GM12892 (cell line): ENCODE measurements around the gene PLCD3.
A peak's percentile ranks its signal among the peaks of the same experiment; 100 is the strongest.

Experiments used
- DNase-seq: peaks from one replicate; pipeline ENCODE4 v3.0.0; 2011; ENCODE audit not compliant: insufficient read length
- FAIRE-seq: peaks from 2 replicates; lab custom pipeline; 2011; peaks lifted over from hg19 to GRCh38; lab: Jason Lieb, UNC
- POLR2A ChIP-seq: IDR thresholded peaks from 2 replicates; pipeline ENCODE4 v1.6.1; 2011; ENCODE audit warnings: low read depth, low read length, control low read depth
- POLR2AphosphoS5 ChIP-seq: IDR thresholded peaks from 2 replicates; pipeline ENCODE4 v1.6.1; 2011; ENCODE audit warnings: low read depth, low read length, control low read depth
- TAF1 ChIP-seq: IDR thresholded peaks from 2 replicates; pipeline ENCODE4 v1.6.1; 2011; ENCODE audit warnings: low read depth, mild to moderate bottlenecking, control low read depth, low read length, borderline replicate concordance

The PLCD3 gene

DNA sequence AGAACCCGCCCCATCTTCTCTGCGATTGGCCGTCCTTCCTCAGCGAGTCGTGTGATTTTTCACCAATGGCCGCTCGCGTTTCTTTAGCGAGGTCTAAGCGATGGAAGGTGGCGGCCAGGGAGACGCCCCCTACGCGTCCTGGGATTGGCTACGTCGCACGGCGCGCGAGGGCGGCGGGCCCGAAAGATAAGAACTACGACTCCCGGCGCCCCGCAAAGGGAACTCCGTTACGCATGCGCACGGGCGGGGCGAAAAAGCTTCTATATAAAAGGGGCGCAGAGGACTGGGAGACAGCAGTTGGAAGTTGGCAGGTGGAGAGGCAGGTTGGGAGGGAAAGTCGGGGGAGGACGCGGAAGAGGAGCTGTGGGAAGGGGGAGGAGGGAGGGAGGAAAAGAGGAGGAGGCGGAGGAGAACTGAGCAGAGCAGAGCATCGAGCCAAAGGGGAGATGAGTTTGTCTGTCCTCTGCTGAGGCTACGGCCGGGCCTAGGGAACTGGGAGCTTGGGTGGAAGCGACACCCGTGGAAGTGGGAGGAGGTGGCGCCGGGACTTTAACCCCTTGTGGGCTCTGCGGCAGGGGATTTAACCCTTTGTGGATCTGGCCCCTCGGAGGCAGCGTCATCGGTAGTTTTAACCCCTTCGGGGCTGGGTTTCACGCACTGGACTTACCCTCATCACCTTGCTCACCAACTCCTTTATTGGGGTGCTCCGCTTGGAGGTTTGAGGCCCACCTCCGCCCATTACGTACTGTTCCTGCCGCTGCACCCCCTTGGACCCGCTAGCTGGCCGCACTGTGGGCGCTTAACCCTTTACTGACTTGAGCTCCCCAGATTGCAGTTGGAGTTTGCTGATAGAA lies 16.1 kb upstream of the PLCD3 start, which contains the start of gene HEXIM1:
Gene HEXIM1 (plus strand): TSS at position 293 of the 854 bp plus-strand sequence. CDS start 716 bp downstream, outside the sequence.
- DNase-seq: peak; percentile 93
- peak; percentile 93 for FAIRE-seq
- peak; percentile 100 for TF ChIP-seq POLR2A
- TF ChIP-seq TAF1: peak; percentile 98
- TF ChIP-seq POLR2AphosphoS5: peak; percentile 100

DNA sequence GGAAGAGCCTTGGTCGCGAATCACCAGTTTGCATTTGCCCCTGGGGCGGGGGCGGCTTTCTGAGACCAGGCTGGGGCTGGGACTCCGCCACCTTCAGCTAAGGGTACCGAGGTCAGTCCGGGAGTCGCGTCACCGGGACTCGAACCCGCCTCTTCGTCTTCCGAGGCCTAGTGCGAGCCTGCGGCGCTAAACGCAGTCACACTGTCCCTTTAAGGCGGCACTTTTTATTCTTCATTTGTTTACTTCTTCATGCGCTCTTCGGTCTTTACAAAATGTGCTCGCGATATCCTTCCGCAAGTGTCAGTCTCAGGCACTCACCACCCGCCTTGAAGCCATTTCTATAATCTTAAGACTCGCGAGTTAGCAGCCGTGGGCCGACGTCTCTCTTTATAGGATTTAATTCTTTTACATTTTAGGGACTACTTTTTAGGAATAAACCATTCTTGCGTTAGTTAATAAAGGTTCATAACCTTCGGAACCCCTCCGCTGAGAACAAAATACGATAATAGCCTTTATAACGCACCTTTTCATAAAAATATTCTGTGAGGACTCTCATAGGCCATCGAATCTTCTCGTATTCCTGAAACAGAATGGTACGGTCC lies 15.4 kb upstream of the PLCD3 start:
- FAIRE-seq (peak; percentile 65), DNase-seq (peak; percentile 68)
- no peak for TF ChIP-seq POLR2A
- peak; percentile 67 for TF ChIP-seq TAF1
- TF ChIP-seq POLR2AphosphoS5: no peak

DNA sequence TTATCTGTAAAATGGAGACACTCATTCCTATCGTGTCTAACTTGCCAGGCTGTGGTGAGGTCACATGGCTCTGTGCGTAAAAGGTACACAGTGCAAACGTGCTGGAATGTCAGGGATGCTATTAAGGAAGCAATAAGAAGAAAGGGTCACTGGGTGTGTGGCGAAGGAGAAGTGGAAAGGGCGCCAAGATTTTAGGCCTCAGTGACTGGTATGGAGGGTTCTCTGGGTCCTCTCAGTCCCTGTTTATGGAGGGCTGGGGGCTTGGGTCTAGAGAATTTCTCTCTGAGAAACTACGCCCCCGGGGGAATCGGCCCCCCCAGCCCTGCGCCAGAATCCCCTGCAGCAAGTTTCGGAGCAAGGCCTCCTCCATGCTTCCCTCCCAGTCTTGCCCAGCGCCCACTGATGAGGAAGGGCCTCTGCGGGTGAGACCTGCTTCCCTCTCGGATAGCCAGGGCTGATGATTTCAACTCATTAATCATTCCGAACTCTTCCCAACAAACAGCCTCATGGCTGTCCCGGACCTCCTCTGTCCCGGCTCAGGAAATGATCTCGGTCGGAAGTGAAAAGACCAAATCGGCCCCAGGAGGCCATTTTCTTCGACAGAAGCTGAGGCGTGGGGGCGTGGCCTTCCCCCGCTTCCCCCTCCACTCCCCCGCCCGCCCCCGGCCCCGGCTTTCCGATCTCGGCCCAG lies 14.7 kb upstream of the PLCD3 start:
- peak; percentile 58 for DNase-seq
- peak; percentile 71 for FAIRE-seq
- TF ChIP-seq POLR2AphosphoS5 (0 out of 2 replicates have a peak, but pooled peaks have one; percentile 47), POLR2A (peak; percentile 84), TAF1 (peak; percentile 82)

DNA sequence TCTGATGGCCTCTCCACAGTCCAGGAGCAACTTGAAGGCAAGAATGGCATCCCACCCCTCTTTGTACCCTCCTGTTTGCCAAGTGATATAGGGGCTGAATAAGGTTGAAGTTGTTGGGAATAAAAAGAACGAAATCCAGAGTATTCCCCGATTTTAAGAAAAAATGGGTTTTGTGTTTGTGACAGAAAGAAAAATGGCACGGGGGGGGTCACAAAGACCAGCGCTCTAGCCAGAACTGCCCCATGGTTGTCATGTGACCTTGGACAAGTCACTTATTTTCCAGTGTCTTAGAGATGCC lies 14.2 kb upstream of the PLCD3 start:
- TF ChIP-seq POLR2A (no peak), POLR2AphosphoS5 (no peak), TAF1 (no peak)
- no peak for FAIRE-seq

DNA sequence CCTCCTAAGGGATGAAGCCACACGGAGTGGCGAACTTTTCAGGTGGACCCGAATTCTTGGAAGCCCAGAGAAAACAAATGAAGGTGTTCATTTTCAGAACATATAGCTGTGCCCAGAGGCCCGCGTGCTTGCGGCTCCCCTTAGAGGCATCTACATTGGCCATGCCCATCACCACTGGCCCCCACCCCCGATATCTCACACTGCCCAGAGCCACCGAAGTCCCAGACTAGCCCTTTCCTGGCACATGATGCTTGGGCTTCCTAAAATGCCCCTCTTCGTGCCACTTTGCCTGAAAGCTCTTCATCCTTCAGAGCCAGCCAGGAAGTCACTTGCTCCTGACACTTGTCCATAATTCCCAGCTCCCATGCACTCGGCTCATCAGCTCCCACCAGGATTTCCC lies 13.9 kb upstream of the PLCD3 start:
- TF ChIP-seq TAF1 (no peak), POLR2AphosphoS5 (no peak), POLR2A (no peak)
- DNase-seq (no peak), FAIRE-seq (no peak)

More for the DNA sequence above, 14.2 kb upstream of the PLCD3 start:
- no peak for DNase-seq

DNA sequence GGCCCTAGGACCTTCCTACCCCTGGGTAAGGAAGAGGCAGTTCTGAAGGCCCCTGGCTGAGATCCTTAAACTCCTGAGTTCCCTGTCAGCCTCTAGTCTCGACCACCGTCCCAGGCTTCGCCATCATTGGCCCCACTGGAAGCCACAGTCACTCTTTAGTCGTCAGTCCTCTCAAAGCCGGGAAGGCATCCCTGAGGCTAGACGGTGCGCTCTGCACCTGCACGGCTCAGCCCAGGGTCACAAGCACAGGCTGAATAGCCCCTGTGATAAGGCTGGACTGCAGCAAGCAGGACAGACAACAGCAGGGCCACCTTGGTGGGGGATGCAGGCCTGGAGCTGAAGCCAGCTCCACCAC lies 12.7 kb upstream of the PLCD3 start:
- TF ChIP-seq POLR2AphosphoS5: no peak
- TF ChIP-seq TAF1: no peak
- no peak for TF ChIP-seq POLR2A
- DNase-seq (no peak), FAIRE-seq (no peak)

DNA sequence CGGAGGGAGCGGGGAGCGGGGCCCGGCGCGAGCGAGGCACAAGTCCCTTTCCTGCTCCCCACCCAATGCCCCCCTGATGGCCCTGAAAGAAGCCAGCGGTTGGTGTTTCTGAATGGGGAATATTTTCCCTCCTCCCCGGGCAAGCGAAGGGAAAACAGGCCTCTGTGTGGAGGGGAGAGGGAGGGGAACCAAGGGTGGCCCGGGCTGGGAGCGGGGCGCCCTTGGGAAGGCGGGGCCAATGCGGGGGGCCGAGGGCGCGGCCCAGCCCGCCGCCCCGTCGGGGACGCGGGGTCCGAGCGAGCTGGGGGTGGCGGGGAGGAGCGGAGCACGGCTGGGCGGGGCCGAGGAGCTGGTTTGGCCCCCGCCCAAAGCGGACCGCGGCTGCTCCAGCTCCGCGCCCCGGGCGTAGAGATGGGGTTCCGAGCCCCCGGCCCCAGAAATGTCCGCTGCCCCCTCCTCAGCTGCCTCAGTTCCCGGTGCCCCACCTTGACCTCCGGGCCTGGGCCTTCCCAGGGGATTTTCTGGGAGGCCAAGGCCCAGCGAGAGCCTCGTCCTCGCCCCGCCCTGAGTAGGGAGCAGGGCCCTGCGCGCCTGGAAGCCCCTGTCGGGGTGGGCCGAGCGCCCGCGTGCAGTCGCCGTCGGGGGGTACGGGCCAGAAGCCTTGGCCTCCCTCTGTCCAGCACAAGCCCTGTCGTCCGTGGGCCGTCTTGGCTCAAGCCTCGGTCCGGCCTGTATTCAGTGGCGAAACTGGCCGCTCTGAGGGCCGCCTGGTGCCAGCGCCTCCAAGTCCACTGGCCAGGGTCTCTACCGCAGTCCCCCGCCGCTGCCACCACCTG lies 12.1 kb upstream of the PLCD3 start:
- FAIRE-seq (no peak), DNase-seq (no peak)

DNA sequence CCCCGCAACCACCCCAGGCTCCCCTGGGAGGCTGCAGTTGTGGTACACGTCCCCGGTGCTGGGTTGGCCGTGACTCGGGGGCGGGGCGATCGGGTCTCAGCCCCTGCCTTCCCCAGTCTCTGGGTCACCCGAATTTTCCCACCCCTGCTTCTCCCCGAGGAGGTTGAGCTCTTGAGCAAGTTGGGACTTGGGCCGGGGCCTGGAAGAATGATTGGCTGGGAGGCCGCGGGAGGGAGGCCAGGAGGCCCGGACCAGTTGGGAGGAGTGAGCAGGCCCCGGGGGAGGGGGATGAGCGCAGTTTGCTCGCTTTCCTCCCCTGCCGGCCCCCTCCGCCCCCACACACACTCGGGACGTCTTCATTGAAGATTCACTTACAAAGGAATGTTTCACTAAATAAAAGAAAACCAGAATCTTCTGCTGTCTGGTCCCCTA lies 11.5 kb upstream of the PLCD3 start:
- FAIRE-seq (no peak), DNase-seq (no peak)
- TF ChIP-seq TAF1: 0 out of 2 replicates have a peak, but pooled peaks have one; percentile 16
- TF ChIP-seq POLR2A: no peak

More for the DNA sequence above, 12.1 kb upstream of the PLCD3 start:
- no peak for TF ChIP-seq POLR2A
- no peak for TF ChIP-seq TAF1
- TF ChIP-seq POLR2AphosphoS5: no peak

DNA sequence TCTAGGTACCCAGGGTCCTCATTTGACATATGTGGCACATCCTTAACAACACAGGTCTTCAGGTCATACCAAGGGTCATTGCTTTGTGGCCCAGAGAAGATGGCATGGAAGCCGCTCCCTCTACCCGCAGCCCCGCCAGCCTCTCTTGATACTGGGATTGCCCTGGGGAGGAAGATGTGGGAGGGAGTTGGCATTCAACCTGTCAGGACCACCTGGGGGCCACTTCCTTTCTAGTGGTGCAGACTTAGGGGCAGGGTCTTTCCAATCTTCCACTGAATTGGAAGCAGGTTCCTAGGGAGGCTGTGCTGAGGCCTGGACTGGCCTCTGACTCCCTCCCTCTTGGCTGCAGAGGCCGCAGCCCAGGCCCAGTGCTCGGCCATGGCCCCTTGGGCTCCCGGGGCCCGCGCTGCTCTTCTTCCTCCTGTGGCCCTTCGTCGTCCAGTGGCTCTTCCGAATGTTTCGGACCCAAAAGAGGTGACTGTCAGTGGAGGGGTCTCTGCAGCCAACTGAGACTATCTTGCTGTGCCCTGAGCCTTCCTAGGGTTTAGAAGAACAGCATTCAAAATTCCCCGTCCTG lies 10.9 kb upstream of the PLCD3 start:
- DNase-seq (no peak), FAIRE-seq (no peak)
- TF ChIP-seq POLR2AphosphoS5 (no peak), TAF1 (no peak), POLR2A (no peak)

DNA sequence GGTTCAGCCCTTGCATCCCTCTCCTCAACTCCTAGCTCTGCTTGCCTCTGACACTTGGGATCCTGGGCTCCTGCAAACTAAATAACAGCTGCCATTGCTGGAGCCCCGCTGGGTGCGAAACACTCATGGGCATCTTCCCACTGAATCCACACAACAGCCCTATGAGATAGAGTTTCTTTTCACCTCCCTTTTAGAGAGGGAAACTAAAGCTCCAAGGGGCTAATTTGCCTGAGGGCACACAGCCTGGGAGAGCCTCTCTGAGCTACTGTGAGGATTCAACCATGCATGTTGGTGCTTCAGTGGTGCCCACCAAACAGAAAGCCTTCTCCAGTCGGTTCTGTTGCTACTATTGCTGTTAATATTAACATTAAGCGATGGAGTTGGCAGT lies 7.2 kb upstream of the PLCD3 start:
- DNase-seq (no peak), FAIRE-seq (no peak)
- TF ChIP-seq POLR2A (no peak), POLR2AphosphoS5 (no peak), TAF1 (no peak)
